Measurements from ENCODE around the gene MAP7.

Gene MAP7

GRCh38 chr6:136362421-136363356 is 187.5 kb downstream of the MAP7 start:
- no peaks in the 10 kb centered on the region for H3K79me2 ChIP-seq (ENCODE audit: low read length)
- no peaks in the 10 kb centered on the region for H4K20me1 ChIP-seq (ENCODE audit: insufficient read depth, low read length)
- no peak overlapping the region for H3K27ac ChIP-seq (ENCODE audit: low read length)
- TF ChIP-seq CTCF (IDR thresholded peaks at IDR 0.05; ENCODE audit: low read depth, low read length) (no peak), EZH2phosphoT487 (IDR thresholded peaks at IDR 0.05; ENCODE audit: low read depth) (no peak)
- H3K4me3 ChIP-seq (ENCODE audit: low read length): no peak overlapping the region
- H3K9me3 ChIP-seq (ENCODE audit: insufficient read depth, low read length): no peaks in the 10 kb centered on the region
- no peaks in the 10 kb centered on the region for H3K27me3 ChIP-seq (ENCODE audit: low read depth, low read length)
- H3K4me2 ChIP-seq (ENCODE audit: low read length): no peak overlapping the region
- no peaks in the 10 kb centered on the region for H3K4me1 ChIP-seq (ENCODE audit: low read length)
- no peak overlapping the region for H3K9ac ChIP-seq (ENCODE audit: low read length)
- no peak overlapping the region for H2AFZ ChIP-seq (ENCODE audit: low read depth, low read length)
- H3K36me3 ChIP-seq (replicated peaks; ENCODE audit: low read depth, low read length): no peaks in the 10 kb centered on the region

- H3K27ac ChIP-seq (ENCODE audit: low read length): no peak overlapping the region
- H4K20me1 ChIP-seq (ENCODE audit: insufficient read depth, low read length): no peaks in the 10 kb centered on the region
- H3K79me2 ChIP-seq (ENCODE audit: low read length): no peaks in the 10 kb centered on the region
- no peaks in the 10 kb centered on the region for H3K4me1 ChIP-seq (ENCODE audit: low read length)
- H3K9ac ChIP-seq (ENCODE audit: low read length): no peak overlapping the region
- H3K4me2 ChIP-seq (ENCODE audit: low read length): no peak overlapping the region
- TF ChIP-seq EZH2phosphoT487 (IDR thresholded peaks at IDR 0.05; ENCODE audit: low read depth): no peak
- TF ChIP-seq CTCF (IDR thresholded peaks at IDR 0.05; ENCODE audit: low read depth, low read length): no peak
- H3K27me3 ChIP-seq (ENCODE audit: low read depth, low read length): no peaks in the 10 kb centered on the region
- no peaks in the 10 kb centered on the region for H3K9me3 ChIP-seq (ENCODE audit: insufficient read depth, low read length)
- H3K36me3 ChIP-seq (replicated peaks; ENCODE audit: low read depth, low read length): no peaks in the 10 kb centered on the region
- H2AFZ ChIP-seq (ENCODE audit: low read depth, low read length): no peak overlapping the region
- no peak overlapping the region for H3K4me3 ChIP-seq (ENCODE audit: low read length)
Observed at GRCh38 chr6:136361787-136362186, 188.4 kb downstream of the MAP7 start.

- no peaks in the 10 kb centered on the region for H3K36me3 ChIP-seq (replicated peaks; ENCODE audit: low read depth, low read length)
- H3K27ac ChIP-seq (ENCODE audit: low read length): no peak overlapping the region
- no peak overlapping the region for H3K9ac ChIP-seq (ENCODE audit: low read length)
- H3K27me3 ChIP-seq (ENCODE audit: low read depth, low read length): no peaks in the 10 kb centered on the region
- H3K4me1 ChIP-seq (ENCODE audit: low read length): no peaks in the 10 kb centered on the region
- H4K20me1 ChIP-seq (ENCODE audit: insufficient read depth, low read length): no peaks in the 10 kb centered on the region
- no peaks in the 10 kb centered on the region for H3K9me3 ChIP-seq (ENCODE audit: insufficient read depth, low read length)
- H3K4me2 ChIP-seq (ENCODE audit: low read length): no peak overlapping the region
- no peak overlapping the region for H2AFZ ChIP-seq (ENCODE audit: low read depth, low read length)
- TF ChIP-seq CTCF (IDR thresholded peaks at IDR 0.05; ENCODE audit: low read depth, low read length): no peak
- TF ChIP-seq EZH2phosphoT487 (IDR thresholded peaks at IDR 0.05; ENCODE audit: low read depth): no peak
- H3K4me3 ChIP-seq (ENCODE audit: low read length): no peak overlapping the region
- H3K79me2 ChIP-seq (ENCODE audit: low read length): no peaks in the 10 kb centered on the region
Observed at GRCh38 chr6:136360783-136361182, 189.4 kb downstream of the MAP7 start.

- Histone ChIP-seq H3K27ac (ENCODE audit: low read length) (no peak overlapping the region), H3K4me2 (ENCODE audit: low read length) (no peak overlapping the region), H3K79me2 (ENCODE audit: low read length) (no peaks in the 10 kb centered on the region), H3K27me3 (ENCODE audit: low read depth, low read length) (no peaks in the 10 kb centered on the region), H3K4me1 (ENCODE audit: low read length) (no peaks in the 10 kb centered on the region), H3K9ac (ENCODE audit: low read length) (no peak overlapping the region), H2AFZ (ENCODE audit: low read depth, low read length) (no peak overlapping the region), H3K4me3 (ENCODE audit: low read length) (no peak overlapping the region), H3K36me3 (replicated peaks; ENCODE audit: low read depth, low read length) (no peaks in the 10 kb centered on the region), H3K9me3 (ENCODE audit: insufficient read depth, low read length) (no peaks in the 10 kb centered on the region), H4K20me1 (ENCODE audit: insufficient read depth, low read length) (no peaks in the 10 kb centered on the region)
- TF ChIP-seq CTCF (IDR thresholded peaks at IDR 0.05; ENCODE audit: low read depth, low read length) (no peak), EZH2phosphoT487 (IDR thresholded peaks at IDR 0.05; ENCODE audit: low read depth) (no peak)
Observed at GRCh38 chr6:136359851-136360250, 190.4 kb downstream of the MAP7 start.

Data from OCI-LY3 (cell line).